Measurements from ENCODE around the gene KIRREL1.

KIRREL1 gene

GRCh38 chr1:157975228-157975950 lies 18.1 kb upstream of the KIRREL1 start:
- no peak for DNase-seq

DNA sequence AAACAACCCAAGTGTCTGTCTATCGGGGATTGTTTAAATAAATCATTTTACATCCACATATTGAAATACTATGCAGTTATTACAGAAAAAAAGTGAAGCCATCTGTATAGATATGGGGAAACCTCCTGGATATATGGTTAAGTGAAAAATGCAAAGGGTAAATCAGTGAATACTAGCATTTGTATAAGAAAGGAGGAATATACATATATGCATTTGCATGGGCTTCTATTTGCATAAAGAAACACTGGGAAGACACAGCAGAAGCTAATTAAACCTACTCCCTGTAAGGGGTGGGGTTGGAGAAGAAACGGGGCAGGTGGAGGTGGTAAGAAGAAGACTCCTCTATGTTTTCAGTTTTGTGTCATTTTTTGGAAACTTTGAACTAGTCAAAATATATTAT lies 16.6 kb upstream of the KIRREL1 start:
- DNase-seq, result no peak

DNA sequence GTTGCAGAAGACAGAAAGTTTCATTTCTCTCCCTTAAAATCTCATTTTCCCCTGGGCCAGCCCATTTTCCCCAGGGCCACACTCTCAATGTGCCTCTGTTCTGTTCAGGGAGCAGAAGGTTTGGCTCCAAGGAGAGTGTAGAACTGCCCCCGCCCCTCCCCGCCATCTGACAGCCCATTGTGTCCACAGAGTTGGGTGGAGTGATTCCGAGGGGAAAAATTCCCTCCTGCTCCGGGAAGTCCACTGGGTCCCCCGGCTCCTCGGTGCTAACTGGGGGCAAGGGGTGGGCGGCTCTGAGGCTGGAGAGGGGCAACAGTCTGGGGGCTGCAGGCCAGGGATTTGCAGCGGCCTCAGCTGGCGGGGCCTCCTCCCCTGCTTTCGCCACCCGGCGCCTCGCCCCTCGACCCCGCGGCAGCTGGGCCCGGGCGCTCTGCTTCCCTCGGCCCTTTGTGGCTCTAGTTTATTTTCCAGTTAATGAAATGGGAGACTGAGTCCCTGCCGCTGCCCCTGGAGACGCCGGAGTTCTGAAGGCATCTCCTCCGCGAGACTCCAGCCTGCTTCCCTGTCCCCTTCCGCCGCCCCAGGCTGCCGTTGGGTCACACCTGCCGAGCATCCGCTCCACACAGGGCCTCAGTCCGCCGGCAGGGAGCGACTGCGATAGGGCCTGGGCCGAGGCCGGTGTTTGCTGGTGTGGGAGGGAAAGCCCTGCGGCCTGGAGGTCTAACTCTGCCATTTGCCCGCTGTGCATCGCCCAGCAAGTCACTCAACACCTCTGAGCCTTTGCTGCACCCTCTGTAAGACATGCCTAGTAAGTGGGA lies 14.7 kb upstream of the KIRREL1 start:
- DNase-seq, result no peak

DNA sequence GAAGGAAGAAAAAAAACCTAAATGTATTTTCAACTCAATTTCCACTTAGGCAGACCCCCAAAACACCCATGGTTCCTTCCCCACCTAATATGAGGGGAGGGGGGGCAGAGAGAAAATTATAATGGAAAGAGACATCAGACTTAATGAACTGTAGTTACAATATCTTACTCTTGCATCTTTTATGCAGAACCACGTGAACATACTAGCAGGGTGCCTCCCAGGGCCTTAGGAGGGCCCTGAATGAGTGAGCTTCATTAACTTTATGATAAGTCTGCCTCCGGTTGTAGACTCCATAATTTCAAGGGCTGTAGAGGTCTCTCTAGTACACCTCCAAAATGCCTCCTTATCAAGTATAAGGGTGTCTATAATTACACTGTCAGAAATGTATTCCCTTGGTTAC lies 11.3 kb upstream of the KIRREL1 start:
- DNase-seq, result no peak

DNA sequence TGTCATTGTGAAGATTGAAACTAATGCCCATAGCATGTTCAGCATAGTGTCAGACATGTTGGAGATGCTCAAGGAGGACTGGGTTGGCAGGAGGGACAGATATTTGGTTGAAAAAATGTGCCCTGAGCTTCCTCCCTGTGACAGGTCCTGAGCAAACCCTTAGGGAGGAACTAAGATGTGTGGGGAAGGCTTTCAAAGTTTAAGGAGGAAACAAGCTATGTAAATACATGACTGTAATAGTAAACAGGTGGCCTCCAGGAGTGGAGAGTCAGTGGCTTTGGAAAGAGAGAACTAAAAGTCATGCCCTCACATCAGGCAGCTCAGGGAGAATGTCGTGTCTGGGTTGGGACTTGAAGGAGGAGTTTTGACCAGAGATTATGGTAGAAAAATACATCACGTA lies 9.7 kb upstream of the KIRREL1 start:
- DNase-seq, result no peak

DNA sequence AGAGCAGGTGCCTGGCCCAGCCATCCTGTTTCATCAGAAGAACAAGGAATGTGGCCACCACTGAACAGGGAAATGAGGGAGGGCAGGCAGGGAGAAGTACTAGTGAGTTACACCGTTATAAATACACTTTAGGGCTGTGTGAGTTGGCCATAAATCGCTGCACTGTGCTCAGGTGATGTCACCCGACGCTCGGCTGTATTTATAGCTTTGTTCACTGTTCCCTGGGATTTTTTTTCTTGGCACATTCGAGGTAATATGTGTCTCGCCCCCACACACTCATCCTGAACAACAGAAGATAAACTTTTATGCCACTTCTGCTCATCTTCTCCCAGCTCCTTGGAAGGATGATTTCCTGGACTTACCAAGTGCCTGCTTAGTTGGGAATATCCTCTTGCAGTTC lies 9.0 kb upstream of the KIRREL1 start:
- DNase-seq, result no peak

- no peak for DNase-seq
Observed at GRCh38 chr1:157985473-157985872, 8.0 kb upstream of the KIRREL1 start.

- DNase-seq, result no peak
Observed at GRCh38 chr1:157988002-157988401, 5.4 kb upstream of the KIRREL1 start.

GRCh38 chr1:157992031-157992832 lies 1.2 kb upstream of the KIRREL1 start:
- DNase-seq, result peak in 1 of 2 experiments; percentile 60

DNA sequence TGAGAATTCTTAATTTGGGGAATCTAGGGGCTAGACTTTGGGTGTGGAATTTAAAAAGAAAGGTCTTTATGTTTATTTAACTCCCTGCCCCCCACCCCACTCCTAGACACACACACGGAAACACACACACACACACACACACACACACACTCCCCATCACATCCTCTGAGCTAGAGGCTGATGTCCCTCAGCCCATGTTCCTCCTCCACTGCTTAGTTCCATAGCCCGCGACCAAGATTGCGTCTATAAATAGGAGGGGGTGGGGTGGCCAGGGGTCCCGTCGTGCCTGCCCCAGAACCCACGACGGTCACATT lies 655 bp upstream of the KIRREL1 start:
- DNase-seq, result no peak

DNA sequence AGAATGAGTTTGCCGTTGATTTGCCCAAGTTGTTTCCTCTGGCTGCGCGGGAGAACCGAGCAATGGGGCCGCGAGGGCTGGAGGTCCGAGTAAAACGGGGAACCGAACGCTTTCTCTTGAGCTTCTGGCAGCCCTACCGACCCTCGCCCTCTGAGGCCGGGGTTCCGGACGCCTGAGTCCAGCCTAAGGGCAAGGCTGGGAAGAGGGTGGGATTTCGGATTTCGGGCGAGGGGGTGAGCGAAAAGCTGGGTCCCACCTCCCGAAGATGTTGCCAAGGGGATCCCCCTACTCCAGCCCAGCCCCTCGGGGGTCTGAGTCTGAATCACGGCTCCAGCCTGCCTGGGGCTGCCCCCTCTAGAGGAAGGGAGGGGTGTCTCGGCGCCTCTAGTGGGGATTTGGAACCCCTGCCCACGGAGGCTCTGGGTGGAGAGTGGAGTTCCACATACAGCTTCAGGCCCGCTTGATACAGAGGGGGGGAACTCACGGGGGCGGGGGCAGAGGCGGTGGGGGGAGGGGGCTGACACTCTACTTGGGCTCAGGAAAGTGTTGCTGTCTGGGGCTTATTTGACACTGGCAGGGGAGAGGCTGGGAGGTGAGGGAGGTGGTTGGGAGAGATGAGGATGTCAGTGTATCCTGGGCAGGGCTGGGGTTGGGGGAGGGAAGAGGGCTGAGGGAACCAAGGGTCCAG lies 617 bp downstream of the KIRREL1 start:
- DNase-seq, result no peak

DNA sequence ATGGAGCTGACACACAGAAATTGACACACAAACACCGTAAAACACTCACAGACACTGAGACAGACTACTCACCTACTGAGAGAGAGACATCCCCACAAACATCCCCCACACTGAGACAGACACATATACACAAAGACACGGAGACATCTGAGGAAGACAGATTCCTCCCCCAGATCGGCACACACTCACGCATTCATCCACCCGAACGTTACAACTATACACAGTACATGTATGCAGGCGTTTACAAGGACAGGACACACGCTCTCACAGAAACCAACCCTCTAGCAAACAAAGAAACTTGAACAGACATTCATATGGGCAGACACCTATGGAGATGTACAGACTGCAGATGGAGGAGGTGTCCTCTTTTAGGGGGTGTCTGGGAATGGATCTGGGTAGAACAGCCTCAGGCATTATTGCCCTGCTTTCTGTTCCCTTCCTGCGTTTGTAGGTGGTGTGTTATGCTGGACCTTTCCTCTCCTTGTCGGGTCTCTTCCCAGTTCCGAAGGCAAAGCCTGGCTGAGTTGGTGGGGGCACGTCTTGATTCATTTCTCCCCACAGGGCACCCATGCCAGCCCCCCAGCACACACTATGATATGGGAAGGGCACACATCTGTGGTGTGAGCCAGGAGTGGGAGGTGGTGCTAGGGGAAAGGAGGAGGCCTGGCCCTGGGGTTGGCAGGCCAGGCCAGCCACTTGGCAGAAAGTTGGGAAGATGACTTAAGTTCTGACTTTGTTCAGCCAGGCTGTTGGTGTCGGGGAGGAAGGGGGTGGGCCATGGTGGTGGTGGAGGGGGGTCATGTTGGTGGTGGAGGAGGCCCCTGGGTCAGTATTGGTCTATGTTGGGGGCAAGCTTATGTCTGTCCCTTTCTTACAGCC lies 1.5 kb downstream of the KIRREL1 start:
- DNase-seq, result no peak

DNA sequence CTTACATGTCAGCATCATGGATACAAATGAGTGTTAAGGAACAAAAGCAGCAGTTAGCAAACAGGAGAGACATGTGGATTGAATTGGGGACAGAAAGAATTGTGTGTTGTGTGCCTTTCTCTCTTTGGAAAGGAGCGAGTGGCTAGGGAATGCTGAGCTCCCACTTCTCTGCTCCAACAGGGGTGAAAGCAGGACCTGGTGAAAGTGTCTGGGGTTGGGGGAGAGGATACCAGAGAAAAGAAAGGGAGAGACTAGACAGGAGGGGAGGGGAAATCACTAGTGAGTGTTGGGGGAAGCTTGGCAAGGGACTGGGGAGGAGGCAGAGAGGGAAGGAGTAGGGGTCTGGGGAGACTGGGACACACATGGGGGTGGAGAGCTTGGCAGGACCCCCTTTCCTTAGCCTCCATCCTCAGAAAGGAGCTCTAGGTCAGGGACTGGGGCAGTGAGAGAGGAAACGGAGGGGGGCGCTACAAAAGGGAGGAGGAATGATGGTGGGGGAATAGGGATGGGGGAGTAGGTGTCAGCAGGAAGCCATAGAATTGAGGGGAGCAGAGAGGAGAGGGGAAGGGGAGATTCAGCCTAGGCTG lies 2.2 kb downstream of the KIRREL1 start:
- no peak for DNase-seq

DNA sequence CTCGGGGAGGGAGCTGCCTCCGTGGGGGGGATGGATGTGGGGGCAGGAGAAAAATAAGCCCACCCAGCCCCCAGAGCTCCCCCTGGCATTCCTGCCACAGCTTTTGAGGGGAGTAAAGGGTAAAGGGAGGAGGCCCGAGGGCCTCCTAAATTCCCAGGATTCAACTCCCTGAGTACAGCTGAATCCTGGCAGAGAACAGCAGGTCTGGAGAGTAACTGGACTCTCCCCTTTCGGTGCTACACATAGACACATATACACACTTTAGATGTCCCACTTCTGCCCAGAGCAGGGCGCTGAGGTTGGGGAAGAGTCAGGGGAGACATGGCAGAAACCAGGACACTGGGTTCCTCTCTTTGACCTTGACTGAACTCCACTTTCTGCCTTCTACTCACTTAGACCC lies 3.0 kb downstream of the KIRREL1 start:
- no peak for DNase-seq

DNA sequence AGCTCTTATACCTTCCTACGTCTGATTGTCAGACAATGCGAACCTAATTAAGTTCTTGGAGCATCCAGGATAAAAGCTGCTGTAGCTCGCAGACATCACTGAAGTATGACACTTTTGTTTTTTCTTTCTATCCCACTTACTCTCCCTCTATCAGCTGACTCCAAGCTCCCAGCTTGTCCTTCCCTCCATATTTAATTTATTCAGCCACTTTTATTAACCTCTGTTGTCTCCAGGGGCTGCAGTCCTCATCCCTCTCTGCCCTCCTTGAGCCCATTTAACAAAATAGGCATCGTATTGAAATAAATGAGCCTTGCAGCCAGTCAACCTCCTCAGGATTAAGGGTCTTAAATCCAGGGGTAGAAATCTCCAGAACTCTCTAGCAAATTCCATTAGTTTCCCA lies 7.1 kb downstream of the KIRREL1 start:
- no peak for DNase-seq

GRCh38 chr1:158002022-158002630 lies 8.7 kb downstream of the KIRREL1 start:
- DNase-seq, result no peak

GRCh38 chr1:158002631-158003405 lies 9.4 kb downstream of the KIRREL1 start:
- DNase-seq, result no peak

DNA sequence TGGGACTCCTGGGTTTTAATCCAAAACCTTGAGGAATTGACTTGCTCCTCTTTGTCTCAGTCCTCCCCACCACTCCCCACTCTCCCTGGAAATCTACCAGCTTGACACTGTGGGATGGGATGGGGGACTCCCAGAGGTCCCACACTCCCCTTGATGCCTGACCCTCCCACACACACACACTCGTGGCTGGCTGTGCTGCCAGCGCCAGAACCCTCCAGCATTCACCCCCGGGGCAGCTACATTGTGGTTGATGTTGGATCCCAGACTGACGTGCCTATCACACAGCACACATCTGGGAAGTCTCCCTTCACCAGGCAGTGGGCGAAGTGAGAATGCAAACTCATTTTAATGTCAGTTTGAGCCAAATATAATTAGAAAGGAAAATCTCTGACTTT lies 10.0 kb downstream of the KIRREL1 start:
- DNase-seq, result no peak

DNA sequence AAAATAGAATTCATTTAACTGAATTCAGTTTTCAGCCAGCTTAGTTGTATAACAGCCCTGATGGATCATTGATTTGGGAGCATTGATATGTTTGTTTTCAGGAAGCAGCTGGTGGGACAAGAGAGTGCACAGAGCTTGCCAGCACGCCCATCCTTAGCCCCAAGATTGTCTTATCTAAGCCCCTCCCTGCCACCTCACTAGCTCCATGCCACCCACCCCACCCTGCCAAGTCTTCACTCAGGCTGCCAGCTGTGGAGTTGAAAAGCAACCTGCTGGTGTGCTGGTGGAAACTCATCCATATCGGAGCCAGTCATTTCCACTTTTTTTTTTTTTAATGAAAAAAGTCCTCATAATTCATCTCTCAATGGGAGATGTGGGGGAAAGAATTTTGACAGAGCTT lies 11.8 kb downstream of the KIRREL1 start:
- DNase-seq, result no peak

DNA sequence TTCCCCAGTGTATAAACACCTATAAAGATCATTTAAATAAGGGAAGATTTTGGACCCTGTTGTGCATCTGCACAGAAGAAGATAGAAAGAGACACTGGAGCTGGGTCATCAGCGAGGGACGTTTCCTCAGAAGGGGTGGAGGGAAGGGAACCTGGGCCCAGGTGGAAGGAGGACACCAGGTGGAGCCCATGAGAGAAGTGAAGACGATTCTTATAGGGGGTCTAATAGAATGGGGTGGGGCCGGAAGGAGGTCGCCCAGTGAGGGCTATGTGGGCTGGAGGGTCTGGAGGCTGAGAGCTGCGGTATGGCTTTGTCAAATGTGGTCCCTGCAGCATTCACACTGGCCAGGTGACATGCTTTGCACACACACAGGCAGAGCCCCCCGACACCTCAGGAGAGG lies 13.7 kb downstream of the KIRREL1 start:
- no peak for DNase-seq
